CD4-positive, alpha-beta T cell treated with Interleukin-17A for 1 hour (primary cell): Measurements from ENCODE around the gene SLC26A6.

ENCODE experiments used
- DNase-seq: peaks from one replicate; pipeline ENCODE4 v3.0.0-alpha.2; 2020

The SLC26A6 gene

DNA sequence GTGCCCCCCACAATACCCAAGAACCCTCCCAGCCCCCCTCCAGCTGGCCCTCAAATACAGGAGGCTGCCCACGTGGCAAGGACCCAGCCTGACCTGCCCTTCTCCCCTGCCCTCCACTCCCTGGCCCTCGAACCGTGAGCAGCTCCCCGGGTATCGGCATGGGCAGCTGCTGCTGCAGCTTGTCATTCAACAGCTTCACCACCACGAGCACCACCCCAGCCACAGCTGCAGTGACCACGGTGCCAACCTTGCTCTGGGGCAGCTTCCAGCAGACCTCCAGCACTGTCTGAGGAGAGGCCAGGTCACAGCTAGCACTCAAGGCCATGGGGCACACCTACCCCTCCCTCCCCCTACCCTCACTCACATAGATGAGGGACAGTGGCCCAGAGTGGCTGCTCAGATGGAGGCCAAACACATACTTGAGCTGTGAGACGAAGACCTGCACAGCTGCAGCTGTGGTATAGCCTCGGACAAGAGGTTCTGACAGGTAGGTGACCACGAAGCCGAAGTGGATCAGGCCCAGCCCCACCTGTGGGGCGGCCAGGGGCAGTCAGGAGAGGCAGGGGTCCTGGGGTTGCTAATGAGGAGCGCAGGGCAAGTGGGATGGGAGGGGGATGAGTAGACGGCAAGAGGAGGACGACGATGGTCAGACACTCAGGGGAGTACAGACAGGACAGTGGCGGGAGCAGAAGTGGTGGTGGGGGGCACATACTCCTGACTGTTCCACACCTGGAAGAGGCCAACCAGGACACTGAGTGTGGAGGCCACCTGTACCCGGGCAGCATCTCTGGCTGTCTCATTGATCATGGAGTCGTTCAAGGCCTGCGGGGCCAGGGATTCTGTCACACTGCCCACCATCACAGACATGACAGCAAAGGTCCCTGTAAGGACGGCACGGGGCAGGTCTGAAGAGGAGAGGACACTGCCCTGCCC, 3.5 kb downstream of the SLC26A6 start:
- DNase-seq: no peak

DNA sequence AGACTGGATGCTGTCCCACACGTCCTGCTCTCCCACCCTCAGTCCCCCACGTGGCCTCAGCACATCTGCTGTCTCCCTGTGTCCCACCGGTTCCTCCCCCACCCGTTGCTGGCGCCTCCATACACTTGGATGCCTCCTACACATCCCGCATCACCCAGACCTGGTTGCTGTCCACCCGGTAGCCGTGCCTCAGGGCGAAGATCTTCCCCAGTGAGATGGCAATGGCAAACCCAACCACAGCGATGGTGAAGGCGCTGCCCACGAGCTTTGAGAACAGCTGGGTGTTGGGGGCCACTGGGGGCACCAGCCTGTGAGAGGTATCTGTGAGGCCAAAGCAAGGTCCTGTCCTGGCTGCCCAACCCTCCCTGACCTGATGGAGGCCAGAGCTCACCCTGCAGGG, 4.4 kb downstream of the SLC26A6 start:
- no peak for DNase-seq

DNA sequence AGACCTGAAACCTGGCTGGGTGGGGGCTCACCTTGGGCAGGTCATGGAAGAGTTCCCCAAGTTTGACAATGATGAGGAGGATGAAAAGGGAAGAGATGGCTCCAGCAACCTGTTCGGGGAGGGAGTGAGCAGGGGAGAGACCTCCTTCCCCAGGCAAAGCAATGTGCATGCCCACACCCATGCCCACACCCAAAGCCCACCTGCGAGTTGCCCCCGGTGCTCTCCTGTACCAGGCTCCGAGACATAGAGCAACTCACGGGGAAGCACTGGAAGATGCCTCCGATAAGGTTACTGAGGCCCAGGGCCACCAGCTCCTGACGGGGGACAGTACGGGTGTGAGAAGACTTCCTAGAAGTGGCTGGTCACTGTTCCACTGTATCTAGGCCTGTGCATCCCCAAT, 4.9 kb downstream of the SLC26A6 start:
- DNase-seq: no peak

DNA sequence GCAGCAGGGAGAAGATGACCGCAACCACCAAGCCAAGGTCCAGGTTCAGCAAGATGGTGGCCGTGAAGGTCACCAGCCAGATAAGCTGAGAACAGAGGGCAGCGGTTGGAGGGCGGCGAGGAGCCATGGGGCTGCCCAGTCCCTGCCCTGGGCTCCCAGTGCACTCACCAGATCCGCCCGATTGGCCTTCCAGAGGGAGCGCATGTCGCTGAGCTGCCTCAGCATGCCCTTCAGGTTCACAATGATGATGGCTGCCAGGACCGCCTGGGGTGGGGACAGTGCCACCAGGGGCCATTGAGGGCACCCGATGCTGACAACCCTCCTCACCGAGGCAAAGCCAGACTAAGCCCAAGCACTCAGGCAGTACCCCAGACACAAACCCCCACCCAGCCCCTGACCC, 5.4 kb downstream of the SLC26A6 start:
- DNase-seq: no peak

DNA sequence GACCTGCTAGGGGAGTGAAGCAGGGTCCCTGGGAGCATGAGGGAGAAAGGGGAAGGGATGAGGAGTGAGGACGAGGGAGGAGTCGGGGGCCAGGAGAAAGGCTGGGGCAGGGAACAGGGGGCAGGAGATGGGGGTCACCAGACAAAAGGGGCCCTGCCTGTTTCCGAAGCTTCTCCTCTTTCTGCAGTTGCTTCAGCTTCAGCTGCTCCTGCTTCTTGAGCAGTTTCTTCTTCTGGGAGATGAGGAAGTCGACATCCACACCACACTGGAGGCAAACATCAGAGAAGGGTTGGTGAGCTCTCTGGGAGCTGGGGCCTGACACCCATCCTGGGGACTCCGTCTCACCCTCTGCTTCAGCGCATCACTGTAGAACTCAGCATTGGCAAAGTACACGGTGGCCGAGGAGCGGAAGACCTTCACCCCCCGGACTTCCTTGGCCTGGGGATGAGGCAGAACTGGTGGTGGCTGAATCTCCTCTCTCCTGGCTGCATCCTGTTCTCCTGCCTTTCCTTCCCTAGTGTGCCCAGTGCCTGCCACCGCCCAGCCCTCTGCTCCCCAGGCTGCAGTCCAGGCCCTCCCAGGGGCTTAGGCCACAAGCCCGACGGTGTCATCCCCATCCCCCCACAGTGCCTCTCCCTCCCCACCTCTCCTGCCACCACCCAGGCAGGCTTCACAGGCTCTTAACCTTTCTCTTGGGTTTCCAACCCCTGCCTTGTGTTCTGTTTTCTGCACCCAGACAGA, 6.8 kb downstream of the SLC26A6 start:
- no peak for DNase-seq

DNA sequence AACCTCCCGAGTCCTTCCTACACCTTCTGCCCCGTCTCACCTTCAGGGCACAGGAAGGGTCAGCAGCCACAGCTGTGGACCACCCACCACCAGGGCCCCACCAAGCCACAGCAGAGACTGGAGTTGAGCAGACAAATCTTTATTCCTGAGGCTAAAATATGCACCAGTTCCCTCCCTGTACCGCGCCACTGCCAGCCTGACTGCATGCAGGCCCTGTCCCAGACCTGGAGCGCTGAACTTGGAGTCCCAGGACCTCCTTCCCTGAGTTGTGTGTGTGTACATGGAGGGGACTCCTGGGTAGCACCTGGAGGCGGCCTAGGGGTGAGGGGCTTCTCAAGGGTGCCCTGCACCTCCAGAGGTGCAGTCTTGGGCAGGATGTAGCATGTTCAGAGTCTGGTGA, 9.7 kb downstream of the SLC26A6 start:
- DNase-seq: no peak

DNA sequence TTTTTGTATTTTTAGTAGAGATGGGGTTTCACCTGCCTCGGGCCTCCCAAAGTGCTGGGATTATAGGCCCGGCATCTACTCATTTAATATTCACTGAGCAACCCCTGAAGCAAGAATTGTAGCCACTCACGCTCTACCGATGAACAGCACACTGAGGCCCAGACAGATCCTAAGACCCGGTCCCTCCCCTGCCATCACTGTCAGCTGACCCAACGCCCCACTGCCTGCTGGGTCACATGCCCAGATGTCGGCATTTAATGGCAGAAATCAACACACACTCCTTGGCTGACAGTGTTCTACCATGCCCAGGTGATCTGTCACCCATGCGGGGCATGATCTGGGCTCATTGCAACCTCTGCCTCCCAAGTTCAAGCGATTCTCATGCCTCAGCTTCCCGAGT, 10.5 kb downstream of the SLC26A6 start:
- no peak for DNase-seq

DNA sequence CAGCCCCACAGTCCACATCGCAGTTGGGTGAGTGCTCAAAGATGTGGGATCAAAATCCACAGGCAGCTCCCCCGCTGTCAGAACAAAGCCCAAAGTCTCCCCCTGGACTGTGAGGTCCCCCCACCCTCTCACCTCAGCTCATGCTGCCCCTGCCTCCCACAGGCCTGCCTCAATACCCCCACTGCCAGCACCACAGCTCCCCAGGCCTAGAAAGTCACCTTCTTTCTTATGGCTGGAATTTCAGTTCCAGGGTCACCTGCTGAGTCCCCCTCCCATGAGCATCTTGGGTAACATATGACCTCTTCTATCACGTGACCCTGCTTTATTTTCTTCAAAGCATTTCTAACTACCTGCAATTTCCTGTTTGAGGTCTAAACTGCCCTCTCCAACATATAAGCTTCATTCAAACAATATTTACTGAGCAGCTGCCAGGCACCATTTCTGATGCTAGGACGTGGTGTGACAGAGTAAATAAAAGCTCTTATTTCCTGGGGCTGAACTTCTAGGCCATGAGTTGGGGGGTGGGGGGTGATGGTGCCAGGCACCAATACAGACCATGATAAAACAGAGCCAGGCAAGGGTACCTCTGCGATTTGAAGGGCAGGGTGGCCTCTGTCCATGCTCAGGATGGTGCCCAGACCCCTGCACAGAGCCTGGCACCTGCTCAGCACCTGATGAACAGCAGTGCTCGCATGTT, 11.3 kb downstream of the SLC26A6 start:
- no peak for DNase-seq

DNA sequence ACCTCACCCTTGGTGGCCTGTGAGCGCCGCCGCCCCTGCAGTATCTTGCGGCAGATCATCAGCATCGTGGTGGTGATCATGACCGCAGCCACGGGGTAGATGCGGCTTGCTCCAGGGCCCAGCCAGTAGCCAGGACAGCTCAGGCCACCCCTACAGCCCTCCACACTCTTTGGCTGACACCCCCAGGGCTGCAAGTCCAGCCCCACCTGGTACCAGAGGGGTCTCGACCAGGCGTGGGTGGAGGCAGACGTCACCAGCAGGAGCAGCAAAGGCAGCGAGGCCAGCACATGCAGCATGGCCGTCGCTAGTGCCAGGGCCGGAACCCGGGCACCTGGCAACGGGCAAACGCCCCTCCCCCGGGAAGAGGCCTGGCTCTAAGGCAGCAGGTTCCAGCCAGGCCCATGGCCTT, 13.8 kb downstream of the SLC26A6 start, which contains the start of gene TMEM89:
Gene TMEM89 (minus strand): TSS at position 309 of the 409 bp plus-strand sequence. CDS start 13 bp downstream, at position 296.
- DNase-seq: no peak

DNA sequence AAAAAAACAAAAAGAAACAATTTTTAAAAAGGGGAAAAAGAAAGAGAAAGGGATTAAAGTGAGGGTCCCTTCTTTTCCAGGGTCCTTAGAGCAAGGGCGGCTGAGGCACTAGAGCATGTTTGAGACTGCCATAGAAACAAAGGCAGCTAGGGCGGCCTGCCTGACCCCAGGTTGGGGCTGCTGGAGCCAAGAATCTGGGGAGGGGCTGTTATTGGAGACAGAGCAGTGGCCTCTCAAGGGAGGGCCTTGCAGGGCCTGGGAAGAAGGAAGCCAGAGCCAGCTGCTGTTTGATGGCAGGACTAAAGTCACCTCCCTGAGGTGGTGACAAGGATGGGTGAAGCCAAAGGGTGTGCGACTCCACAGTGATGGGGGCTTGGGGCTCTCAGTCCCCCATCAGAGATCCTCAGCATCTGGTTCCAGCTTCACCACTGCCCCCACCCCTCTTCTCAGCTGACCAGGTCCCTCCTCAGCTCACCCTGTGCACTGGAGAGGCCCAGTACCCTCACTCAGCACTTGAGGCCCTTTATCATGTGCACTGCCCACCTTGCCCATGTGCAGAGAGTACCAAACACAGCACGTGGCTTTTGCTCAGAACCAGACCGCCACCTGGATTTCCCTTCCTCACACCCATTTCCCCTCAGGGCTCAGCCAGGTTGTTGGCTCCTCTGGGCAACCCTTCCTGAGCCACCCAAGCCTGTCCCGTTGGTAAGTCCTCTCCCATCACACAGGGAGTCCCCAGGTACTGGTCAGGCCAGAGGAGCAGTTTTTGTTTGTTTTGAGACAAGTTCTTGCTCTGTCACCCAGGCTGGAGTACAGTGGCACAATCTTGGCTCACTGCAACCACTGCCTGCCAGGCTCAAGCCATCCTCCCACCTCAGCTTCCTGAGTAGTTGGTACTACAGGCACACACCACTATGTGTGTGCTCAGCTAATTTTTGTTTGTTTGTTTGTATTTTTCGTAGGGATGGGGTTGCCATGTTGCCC, 15.4 kb downstream of the SLC26A6 start:
- no peak for DNase-seq

DNA sequence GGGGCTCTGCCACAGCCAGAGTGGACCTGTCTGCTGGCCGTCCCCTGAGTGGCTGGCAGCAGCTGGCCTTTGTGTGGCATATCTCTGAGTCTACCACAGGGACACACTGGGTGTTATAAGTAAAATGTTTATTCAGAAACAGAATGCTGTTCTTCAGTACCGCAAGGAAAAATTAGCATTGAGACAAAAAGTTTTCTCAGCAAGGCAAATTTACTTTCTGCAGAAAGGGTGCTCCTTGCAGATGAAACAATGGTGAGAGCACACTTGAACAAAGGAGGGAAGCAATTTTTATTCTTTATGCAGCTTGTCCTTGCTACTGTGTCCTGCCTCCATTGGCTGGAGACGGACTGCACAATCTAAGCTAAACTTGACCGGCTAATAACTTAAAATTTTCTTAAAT, 17.7 kb downstream of the SLC26A6 start:
- DNase-seq: no peak

DNA sequence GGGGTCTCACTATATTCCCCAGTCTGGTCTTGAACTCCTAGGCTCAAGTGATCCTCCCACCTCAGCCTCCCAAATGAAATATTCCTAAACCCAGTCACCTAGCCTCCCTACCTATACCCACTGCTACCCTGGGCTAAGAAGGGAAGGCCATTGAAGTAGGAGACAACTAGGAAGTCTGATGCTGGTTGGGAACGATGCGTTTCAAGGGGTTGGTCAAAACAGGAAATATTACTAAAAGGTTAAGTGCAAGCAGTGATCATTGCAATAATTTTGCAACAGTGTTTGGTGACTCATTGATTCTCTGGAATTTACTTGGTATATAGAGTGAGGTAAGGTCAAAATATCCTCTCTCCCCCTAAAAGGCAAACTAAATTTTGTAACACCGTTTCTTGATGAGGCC, 21.2 kb downstream of the SLC26A6 start:
- DNase-seq: no peak

DNA sequence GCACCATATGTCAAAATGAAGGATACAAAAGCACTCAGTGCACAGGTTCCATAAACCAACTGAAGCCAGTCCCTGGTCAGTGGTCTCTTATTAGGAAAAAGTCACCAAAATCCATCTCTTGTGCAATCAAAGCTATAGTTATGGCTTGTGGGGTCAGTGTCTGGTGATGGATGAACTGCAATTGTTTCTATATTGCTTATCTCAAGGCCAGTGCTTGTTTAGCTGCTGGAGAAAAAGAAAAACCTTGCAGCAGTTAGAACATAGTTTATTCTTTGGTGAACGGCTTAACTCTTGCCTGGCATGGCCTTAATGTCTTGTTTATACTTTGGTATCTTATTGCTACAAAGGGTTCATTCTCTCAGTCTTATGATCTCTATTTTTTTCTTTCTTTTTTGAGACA, 23.0 kb downstream of the SLC26A6 start:
- no peak for DNase-seq

DNA sequence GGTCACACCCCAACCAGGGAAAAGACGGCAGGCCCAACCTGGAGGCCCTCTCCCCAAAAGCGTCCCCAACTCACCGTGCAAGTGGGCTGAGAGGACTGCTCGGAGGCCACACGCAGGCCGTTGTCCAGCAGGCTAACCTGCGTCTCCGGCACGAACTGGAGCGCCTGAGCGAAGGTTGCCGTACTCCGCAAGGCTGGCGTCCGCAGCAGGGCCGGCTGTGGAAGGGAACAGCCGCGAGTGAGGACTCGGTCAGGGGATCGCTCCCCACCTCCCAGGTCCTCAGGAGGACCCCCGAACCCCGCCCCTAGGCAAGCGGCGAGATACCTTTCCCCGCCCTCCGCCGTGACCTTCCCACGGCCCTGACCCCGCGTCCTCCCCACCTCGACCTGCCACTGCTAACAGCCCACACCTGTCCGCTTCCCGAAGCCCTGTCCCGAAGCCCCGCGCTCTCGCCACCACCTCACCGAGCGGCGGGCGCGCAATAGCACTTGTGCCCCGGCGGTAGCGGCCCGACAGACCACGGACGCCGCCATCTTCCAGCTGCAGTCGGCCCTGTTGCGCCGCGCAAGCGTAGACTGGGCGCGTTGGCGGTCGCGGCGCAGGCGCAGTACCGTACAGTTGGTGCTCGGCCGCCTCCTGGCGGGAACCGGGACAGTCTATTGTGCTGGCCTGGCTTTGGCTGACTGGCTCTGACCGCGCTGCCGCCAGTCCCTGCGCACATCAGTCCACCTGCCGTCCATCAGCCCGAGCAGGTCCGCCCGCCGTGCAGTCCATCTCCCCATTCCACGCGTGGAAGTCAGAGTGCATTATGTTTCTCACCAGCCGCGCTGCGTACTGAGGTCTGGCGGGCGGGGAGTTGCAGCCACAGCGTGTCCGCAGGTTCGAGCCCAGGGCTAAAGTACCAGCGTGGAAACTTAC, 25.9 kb downstream of the SLC26A6 start, which contains the start of gene UQCRC1:
Gene UQCRC1 (minus strand): TSS at position 559 of the 918 bp plus-strand sequence. CDS start 26 bp downstream, at position 533.
- DNase-seq: peak; percentile 94

DNA sequence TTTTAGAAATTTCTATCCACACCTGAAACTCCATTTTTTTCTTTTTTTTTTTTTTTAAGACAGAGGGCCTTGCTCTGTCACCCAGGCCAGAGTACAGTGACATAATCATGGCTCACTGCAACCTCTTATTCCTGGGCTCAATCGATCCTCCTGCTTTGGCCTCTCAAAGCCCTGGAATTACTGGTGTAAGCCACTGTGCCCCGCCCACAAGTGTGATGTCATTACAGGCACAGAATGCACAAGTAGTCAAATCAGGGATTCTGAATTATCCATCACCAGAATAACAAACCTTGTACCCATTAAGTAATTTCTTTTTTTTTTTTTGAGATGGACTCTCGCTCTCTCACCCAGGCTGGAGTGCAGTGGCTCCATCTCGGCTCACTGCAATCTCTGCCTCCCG, 27.7 kb downstream of the SLC26A6 start:
- DNase-seq: no peak

DNA sequence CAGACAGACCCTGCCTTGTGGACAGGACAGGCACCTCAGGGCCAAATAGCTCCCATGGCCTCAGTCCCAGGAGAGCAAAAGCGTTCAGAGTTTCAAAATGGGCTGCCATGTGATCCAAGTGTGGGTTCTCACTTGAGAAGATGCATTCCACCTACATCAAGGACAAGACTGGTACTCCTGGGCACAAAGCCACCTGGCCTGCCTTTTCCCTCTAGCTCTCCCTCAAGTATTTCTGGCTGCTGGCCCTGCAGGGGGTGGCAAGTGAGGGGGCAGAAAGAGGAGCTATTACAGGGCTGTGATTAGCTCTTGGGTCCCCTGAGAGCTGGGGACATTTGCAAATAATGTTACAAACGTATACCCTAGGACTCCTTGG, 33.7 kb downstream of the SLC26A6 start:
- DNase-seq: no peak

DNA sequence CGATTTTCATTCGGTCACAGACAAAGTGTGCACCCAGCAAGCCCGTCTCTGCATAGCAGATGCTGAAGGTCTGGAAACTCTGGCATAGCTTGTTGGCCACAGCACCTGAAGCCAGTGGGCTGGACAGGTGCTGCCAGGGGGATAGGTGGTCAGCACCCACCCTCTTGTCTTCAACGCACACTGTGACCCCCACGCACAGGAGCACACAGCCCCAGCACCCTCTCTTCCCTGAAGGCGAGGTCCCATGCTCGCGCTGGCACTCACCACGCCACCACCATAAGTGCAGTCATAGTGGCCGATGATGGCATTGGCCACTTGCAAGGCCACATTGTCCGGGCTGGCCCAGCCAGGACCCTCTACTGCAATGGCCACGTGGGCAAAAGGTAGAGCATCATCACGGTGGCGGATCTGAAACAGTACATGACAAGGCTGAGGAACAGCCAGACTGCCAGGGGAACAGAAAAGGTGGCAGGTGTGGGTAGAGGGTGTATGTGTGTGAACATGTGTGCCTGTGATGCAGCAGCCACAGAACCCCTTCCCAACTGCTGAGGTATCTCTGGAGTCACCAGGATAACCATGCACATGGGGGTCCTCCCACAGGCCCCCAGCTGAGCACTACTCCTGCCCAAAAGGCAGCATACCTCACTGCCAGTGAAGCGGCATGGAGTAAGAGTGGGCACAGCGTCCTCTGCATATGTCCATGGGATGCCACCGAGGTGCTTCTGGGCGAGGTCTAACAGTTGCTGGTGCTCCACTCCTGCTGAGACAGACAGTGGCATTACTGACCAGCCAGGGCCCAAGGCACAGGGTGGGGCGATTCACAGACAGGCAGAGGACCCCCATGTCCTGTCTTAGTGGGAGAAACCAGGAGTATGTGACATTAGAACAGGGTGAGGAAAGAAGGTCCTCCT, 34.3 kb downstream of the SLC26A6 start:
- no peak for DNase-seq

DNA sequence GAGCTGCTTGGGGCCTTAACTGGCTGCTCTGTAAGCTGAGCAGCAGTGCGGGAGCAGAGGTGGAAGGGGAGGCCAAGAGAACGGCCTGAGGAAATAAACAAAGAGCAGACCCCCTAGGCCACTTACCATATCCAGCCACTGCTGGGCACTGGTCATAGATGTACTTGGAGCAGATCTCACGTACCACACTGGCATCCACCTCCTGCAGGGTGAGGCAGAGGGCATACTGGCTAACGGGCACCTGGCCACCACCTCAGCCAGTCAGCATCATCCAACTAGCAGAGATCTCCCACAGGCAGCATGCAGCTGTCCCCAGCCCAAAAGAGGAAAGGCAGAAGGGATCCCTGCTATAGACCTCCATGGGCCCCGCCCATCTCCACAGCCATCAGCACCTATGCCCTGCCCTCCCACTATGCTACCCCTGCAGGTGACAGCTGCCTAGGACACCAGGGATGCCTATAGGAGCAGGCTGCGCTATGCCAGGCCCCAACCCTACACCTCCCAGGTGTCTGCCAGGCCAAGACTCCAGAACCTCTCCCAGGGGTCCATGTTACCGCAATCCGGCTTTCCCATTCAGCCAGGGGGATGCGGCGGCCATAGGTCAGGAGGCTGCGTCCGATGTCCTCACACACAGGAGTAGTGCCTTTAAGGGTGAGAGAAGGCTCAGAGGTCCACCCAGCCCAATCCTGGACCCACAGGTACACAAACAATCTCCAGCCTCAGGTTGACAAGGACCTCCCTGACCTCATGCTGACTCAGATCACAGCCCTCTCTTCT, 35.6 kb downstream of the SLC26A6 start:
- DNase-seq: no peak

DNA sequence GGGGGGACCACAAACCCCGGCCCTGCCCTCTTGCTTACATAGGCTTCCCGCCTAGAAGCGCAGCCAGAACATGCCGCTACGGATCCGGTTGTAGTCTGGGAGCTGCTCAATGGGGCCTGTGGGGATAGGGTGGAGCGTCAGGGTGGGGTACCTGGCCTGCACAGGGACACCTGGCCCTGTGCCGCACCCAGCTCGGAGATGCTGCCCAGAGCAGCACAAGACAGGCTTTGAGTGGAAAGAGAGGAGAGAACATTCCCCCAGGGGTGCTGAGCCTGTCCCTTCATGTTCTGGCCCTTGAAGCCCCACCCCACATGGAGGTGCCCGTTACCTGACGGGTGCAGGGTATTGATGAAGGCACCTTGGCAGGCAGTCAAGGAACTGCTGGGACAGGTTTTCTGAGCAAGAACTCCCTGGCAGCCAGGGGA, 36.2 kb downstream of the SLC26A6 start:
- DNase-seq: no peak
